RWPE2 (cell line): ENCODE results near the gene MEF2C.

Experiments
- ATAC-seq: fragments of 200-7000 bp; cut with Tn5 transposase; 3 replicates; pipeline ENCODE4 v1.9.1; 2021; ENCODE audit warnings: low read depth
- DNase-seq: peaks from one replicate; pipeline ENCODE4 v3.0.0-alpha.2; 2020; ENCODE audit warnings: low spot score
- H3K27ac ChIP-seq: fragments of 450-650 bp; 2 replicates; pipeline ENCODE4 v1.5.1; 2017; ENCODE audit warnings: mild to moderate bottlenecking; ENCODE audit not compliant: poor library complexity, severe bottlenecking
- H3K27me3 ChIP-seq: fragments of 250-450 bp; sonication (Bioruptor Pico); 2 replicates; pipeline ENCODE4 v1.5.1; 2021; ENCODE audit warnings: mild to moderate bottlenecking, moderate library complexity; ENCODE audit not compliant: insufficient read depth, poor library complexity, severe bottlenecking
- H3K36me3 ChIP-seq: fragments of 250-450 bp; sonication (Bioruptor Pico); 2 replicates; pipeline ENCODE4 v1.5.1; 2020; ENCODE audit warnings: low read depth, mild to moderate bottlenecking, moderate library complexity
- H3K4me1 ChIP-seq: fragments of 250-450 bp; sonication (Bioruptor Pico); 2 replicates; pipeline ENCODE4 v1.5.1; 2021; ENCODE audit warnings: mild to moderate bottlenecking, moderate library complexity; ENCODE audit not compliant: insufficient read depth, poor library complexity, severe bottlenecking
- H3K4me3 ChIP-seq: fragments of 250-450 bp; sonication (Bioruptor Pico); 2 replicates; pipeline ENCODE4 v1.5.1; 2021; ENCODE audit warnings: mild to moderate bottlenecking, moderate library complexity; ENCODE audit not compliant: severe bottlenecking
- H3K9me3 ChIP-seq: fragments of 250-450 bp; sonication (Bioruptor Pico); 2 replicates; pipeline ENCODE4 v1.5.1; 2021; ENCODE audit warnings: mild to moderate bottlenecking, moderate library complexity; ENCODE audit not compliant: severe bottlenecking
- CTCF ChIP-seq: fragments of 450-650 bp; IDR thresholded peaks from one replicate; pipeline ENCODE4 v1.5.1; 2017; ENCODE audit warnings: mild to moderate bottlenecking, moderate library complexity; ENCODE audit not compliant: poor library complexity, severe bottlenecking

MEF2C gene

GRCh38 chr5:88899096-88899737 is 16.2 kb upstream of the MEF2C start:
- H3K27ac ChIP-seq, result no peak overlapping the region
- H3K4me1 ChIP-seq, result no peaks in the 10 kb centered on the region
- TF ChIP-seq CTCF, result no peak
- H3K36me3 ChIP-seq, result no peaks in the 10 kb centered on the region
- ATAC-seq, result no peak
- no peak overlapping the region for H3K4me3 ChIP-seq
- DNase-seq, result no peak
- H3K9me3 ChIP-seq, result no peaks in the 10 kb centered on the region
- no peaks in the 10 kb centered on the region for H3K27me3 ChIP-seq

- no peaks in the 10 kb centered on the region for H3K4me1 ChIP-seq
- no peaks in the 10 kb centered on the region for H3K36me3 ChIP-seq
- H3K9me3 ChIP-seq, result no peaks in the 10 kb centered on the region
- no peak overlapping the region for H3K4me3 ChIP-seq
- TF ChIP-seq CTCF, result no peak
- DNase-seq (no peak), ATAC-seq (no peak)
- no peaks in the 10 kb centered on the region for H3K27me3 ChIP-seq
- no peak overlapping the region for H3K27ac ChIP-seq
These were observed 14.8 kb upstream of the MEF2C start for GRCh38 chr5:88897748-88898147.

- peaks cover 2% of the 10 kb centered on the region for H3K27me3 ChIP-seq
- DNase-seq, result no peak
- no peak overlapping the region for H3K27ac ChIP-seq
- no peak for TF ChIP-seq CTCF
- ATAC-seq, result no peak
- no peaks in the 10 kb centered on the region for H3K36me3 ChIP-seq
- no peaks in the 10 kb centered on the region for H3K9me3 ChIP-seq
- no peaks in the 10 kb centered on the region for H3K4me1 ChIP-seq
- H3K4me3 ChIP-seq, result no peak overlapping the region
These were observed 12.9 kb upstream of the MEF2C start for GRCh38 chr5:88895681-88896501.

GRCh38 chr5:88892669-88893068 is 9.7 kb upstream of the MEF2C start:
- ATAC-seq (no peak), DNase-seq (no peak)
- Histone ChIP-seq H3K27me3 (peaks cover 34% of the 10 kb centered on the region), H3K27ac (no peak overlapping the region), H3K4me3 (no peak overlapping the region), H3K9me3 (no peaks in the 10 kb centered on the region), H3K36me3 (no peaks in the 10 kb centered on the region), H3K4me1 (no peaks in the 10 kb centered on the region)
- TF ChIP-seq CTCF, result no peak
